ENCODE results near the gene PIAS3. TPM values are rescaled to one million over a fixed set of nuclear protein-coding genes. Genes with fewer than 3 reads are reported as not detected.

The PIAS3 gene
- total and polyA plus RNA-seq, 2 donors (not counting 3 experiments of a cell fraction or from before 2014, with no cell fraction given): 50.1 to 71.8 TPM

GRCh38 chr1:145843031-145843430, 15.8 kb downstream of the PIAS3 start:
- BruUV-seq (replicated peaks): no TSS peak
- Histone ChIP-seq H3K9me3 (replicated peaks; ENCODE audit: control insufficient read depth, insufficient read depth, low read length) (no peaks in the 10 kb centered on the region), H3K36me3 (ENCODE audit: control insufficient read depth in 2 of 2, extremely low read depth in 1 of 2, insufficient read depth in 2 of 2, low read length in 2 of 2) (peaks cover 26 to 31% of the 10 kb centered on the region in 2 experiments), H3K4me2 (ENCODE audit: insufficient read depth, low read length) (no peak overlapping the region), H3K27me3 (ENCODE audit: control insufficient read depth in 2 of 2, insufficient read depth in 2 of 2, low read length in 2 of 2) (no peaks in the 10 kb centered on the region), H3K27ac (ENCODE audit: insufficient read depth, low read depth, low read length) (no peak overlapping the region), H3K4me3 (replicated peaks in 1 of 3; ENCODE audit: insufficient read depth in 1 of 3, low read depth in 1 of 3, low read length in 3 of 3) (no peak overlapping the region), H3K4me1 (ENCODE audit: control insufficient read depth, extremely low read depth, insufficient read depth, low read length) (peaks cover 10% of the 10 kb centered on the region), H4K20me1 (replicated peaks; ENCODE audit: control insufficient read depth, extremely low read depth, insufficient read depth, low read length) (no peaks in the 10 kb centered on the region), H2AFZ (ENCODE audit: low read depth, low read length) (no peak overlapping the region), H3K9ac (replicated peaks; ENCODE audit: extremely low read depth, insufficient read depth, low read length) (no peak overlapping the region), H3K79me2 (ENCODE audit: control insufficient read depth, insufficient read depth, low read length) (no peaks in the 10 kb centered on the region), H3K9me1 (replicated peaks; ENCODE audit: control insufficient read depth, extremely low read depth, insufficient read depth, low read length) (no peaks in the 10 kb centered on the region)
- dilution Hi-C loops (cut with MboI; ENCODE audit: extremely low pct_ligation_motif_present, low sequenced_read_pairs): no loop called here
- FAIRE-seq: no peak
- no peak for DNase-seq (ENCODE audit: low read depth, low spot score)
- ChIA-PET CTCF (interaction anchor here (1.0 to 9.1 kb wide), 4 partner anchors 15 to 66 kb away, joined by 3 to 154 read pairs (median 78); partner anchors contain the start of genes ANKRD35, ITGA10, PIAS3 and POLR3C), POLR2A (no interaction called here)
- TF ChIP-seq, protein P1, sequence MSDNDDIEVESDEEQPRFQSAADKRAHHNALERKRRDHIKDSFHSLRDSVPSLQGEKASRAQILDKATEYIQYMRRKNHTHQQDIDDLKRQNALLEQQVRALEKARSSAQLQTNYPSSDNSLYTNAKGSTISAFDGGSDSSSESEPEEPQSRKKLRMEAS (IDR thresholded peaks at IDR 0.05; ENCODE audit: insufficient read depth, insufficient read length): no peak
- TF ChIP-seq GATA2 (IDR thresholded peaks at IDR 0.05; ENCODE audit: insufficient read depth, insufficient read length, low read depth, low read length) (no peak), JUN (IDR thresholded peaks at IDR 0.05; ENCODE audit: borderline replicate concordance, insufficient read depth, insufficient read length, low read depth) (no peak), POLR2AphosphoS5 (IDR thresholded peaks at IDR 0.05; ENCODE audit: insufficient read depth, low read depth, low read length) (no peak)
- intact Hi-C loops (cut with micrococcal nuclease): no loop called here

GRCh38 chr1:145837656-145838055, 21.2 kb downstream of the PIAS3 start:
- H3K79me2 ChIP-seq (ENCODE audit: control insufficient read depth, insufficient read depth, low read length): no peaks in the 10 kb centered on the region
- no peak overlapping the region for H3K27ac ChIP-seq (ENCODE audit: insufficient read depth, low read depth, low read length)
- ChIA-PET POLR2A (no interaction called here), CTCF (interaction anchor here (0.7 to 3.6 kb wide), 4 partner anchors 7 to 132 kb away, joined by 3 to 22 read pairs (median 4); partner anchors contain the start of gene NUDT17)
- H3K36me3 ChIP-seq (ENCODE audit: control insufficient read depth in 2 of 2, extremely low read depth in 1 of 2, insufficient read depth in 2 of 2, low read length in 2 of 2): peaks cover 43 to 47% of the 10 kb centered on the region in 2 experiments
- no peak overlapping the region for H3K9ac ChIP-seq (replicated peaks; ENCODE audit: extremely low read depth, insufficient read depth, low read length)
- DNase-seq (ENCODE audit: low read depth, low spot score) (no peak), FAIRE-seq (no peak)
- dilution Hi-C loops (cut with MboI; ENCODE audit: extremely low pct_ligation_motif_present, low sequenced_read_pairs): no loop called here
- H3K9me3 ChIP-seq (replicated peaks; ENCODE audit: control insufficient read depth, insufficient read depth, low read length): no peaks in the 10 kb centered on the region
- TF ChIP-seq POLR2AphosphoS5 (IDR thresholded peaks at IDR 0.05; ENCODE audit: insufficient read depth, low read depth, low read length): no peak
- TF ChIP-seq FOS (IDR thresholded peaks at IDR 0.05; ENCODE audit: borderline replicate concordance, insufficient read depth, low read length): no peak
- no peak for TF ChIP-seq JUN (IDR thresholded peaks at IDR 0.05; ENCODE audit: borderline replicate concordance, insufficient read depth, insufficient read length, low read depth)
- TF ChIP-seq EZH2 (IDR thresholded peaks at IDR 0.05; ENCODE audit: borderline replicate concordance, low read depth, low read length, severe bottlenecking): no peak
- TF ChIP-seq, protein P1 (IDR thresholded peaks at IDR 0.05; ENCODE audit: insufficient read depth, insufficient read length): no peak
- no peak for TF ChIP-seq GATA2 (IDR thresholded peaks at IDR 0.05; ENCODE audit: insufficient read depth, insufficient read length, low read depth, low read length)
- TF ChIP-seq POLR2A (IDR thresholded peaks at IDR 0.05; ENCODE audit: low read depth, low read length): no peak
- TF ChIP-seq CTCF (IDR thresholded peaks at IDR 0.05; ENCODE audit: extremely low read depth in 1 of 2, insufficient read depth in 1 of 2, low read depth in 1 of 2, low read length in 2 of 2): no peak
- TF ChIP-seq MYC (IDR thresholded peaks at IDR 0.05; ENCODE audit: low read depth, low read length): no peak
- no peaks in the 10 kb centered on the region for H3K9me1 ChIP-seq (replicated peaks; ENCODE audit: control insufficient read depth, extremely low read depth, insufficient read depth, low read length)
- H3K27me3 ChIP-seq (ENCODE audit: control insufficient read depth in 2 of 2, insufficient read depth in 2 of 2, low read length in 2 of 2): no peaks in the 10 kb centered on the region
- H3K4me1 ChIP-seq (ENCODE audit: control insufficient read depth, extremely low read depth, insufficient read depth, low read length): no peaks in the 10 kb centered on the region
- intact Hi-C loops (cut with micrococcal nuclease): no loop called here
- BruUV-seq (replicated peaks): no TSS peak
- no peak overlapping the region for H2AFZ ChIP-seq (ENCODE audit: low read depth, low read length)
- H4K20me1 ChIP-seq (replicated peaks; ENCODE audit: control insufficient read depth, extremely low read depth, insufficient read depth, low read length): no peaks in the 10 kb centered on the region
- no peak overlapping the region for H3K4me2 ChIP-seq (ENCODE audit: insufficient read depth, low read length)
- no peak overlapping the region for H3K4me3 ChIP-seq (replicated peaks in 1 of 3; ENCODE audit: insufficient read depth in 1 of 3, low read depth in 1 of 3, low read length in 3 of 3)
